CD4-positive, CD25-positive, alpha-beta regulatory T cell (primary cell): ENCODE data around the gene HRH1. TPM values are rescaled to one million over a fixed set of nuclear protein-coding genes. Genes with fewer than 3 reads are reported as not detected.
"Not testable (repeated sequence)": the region's sequence is repeated elsewhere in the genome, so short reads cannot be mapped to it uniquely, and the experiment has no call there.

Experiments
- ATAC-seq, 2 donors: fragments of 150-1000 bp; cut with Tn5 transposase; one replicate each; pipeline ENCODE4 v1.10.0; 2021; ENCODE audit warnings: low read depth in 2 of 2, moderate number of reproducible peaks in 2 of 2, moderate library complexity in 1 of 2
- DNase-seq, 3 donors: peaks; one replicate each; pipeline versions ENCODE4 v3.0.0 to v3.0.0-alpha.2; 2012 to 2022; ENCODE audit warnings: mixed read lengths in 1 of 3
- H3K27ac ChIP-seq: one replicate; pipeline ENCODE4 v1.7.0; 2013; ENCODE audit warnings: mild to moderate bottlenecking, low read length; ENCODE audit not compliant: insufficient read depth, poor library complexity, severe bottlenecking
- H3K27me3 ChIP-seq: one replicate; pipeline ENCODE4 v1.7.0; 2013; ENCODE audit warnings: low read length; ENCODE audit not compliant: control insufficient read depth, insufficient read depth
- H3K36me3 ChIP-seq: one replicate; pipeline ENCODE4 v1.7.0; 2013; ENCODE audit warnings: mild to moderate bottlenecking, low read length, moderate library complexity; ENCODE audit not compliant: control insufficient read depth, insufficient read depth
- H3K4me1 ChIP-seq: 2 replicates; pipeline ENCODE4 v1.7.0; 2013; ENCODE audit warnings: mild to moderate bottlenecking, low read length; ENCODE audit not compliant: insufficient read depth, control insufficient read depth, poor library complexity, severe bottlenecking
- H3K4me3 ChIP-seq: one replicate; pipeline ENCODE4 v1.7.0; 2013; ENCODE audit warnings: low read depth, mild to moderate bottlenecking, low read length, moderate library complexity
- H3K9me3 ChIP-seq, 2 experiments: 1 replicate in 1 of 2; 2 replicates in 1 of 2; pipeline ENCODE4 v1.7.0; 2013; ENCODE audit warnings: low read length in 2 of 2, mild to moderate bottlenecking in 1 of 2, moderate library complexity in 1 of 2; ENCODE audit not compliant: control insufficient read depth in 2 of 2
- H3K27ac Mint-ChIP-seq, 3 donors: one replicate each; pipeline ENCODE4 v1.8.0; 2020 to 2022; ENCODE audit warnings: mild to moderate bottlenecking in 3 of 3, mixed read lengths in 3 of 3, moderate library complexity in 2 of 3
- H3K27me3 Mint-ChIP-seq: one replicate; pipeline ENCODE4 v1.8.0; 2022; ENCODE audit warnings: mild to moderate bottlenecking, mixed read lengths
- H3K36me3 Mint-ChIP-seq: one replicate; pipeline ENCODE4 v1.8.0; 2020; ENCODE audit warnings: mixed read lengths
- H3K4me1 Mint-ChIP-seq, 4 donors: one replicate each; pipeline ENCODE4 v1.8.0; 2020 to 2022; ENCODE audit warnings: mixed read lengths in 4 of 4, mild to moderate bottlenecking in 1 of 4
- H3K4me3 Mint-ChIP-seq, 4 donors: one replicate each; pipeline ENCODE4 v1.8.0; 2020 to 2022; ENCODE audit warnings: mild to moderate bottlenecking in 4 of 4, mixed read lengths in 4 of 4, moderate library complexity in 3 of 4
- H3K9me3 Mint-ChIP-seq, 7 donors: one replicate each; pipeline ENCODE4 v1.8.0; 2020 to 2022; ENCODE audit warnings: mixed read lengths in 7 of 7, mild to moderate bottlenecking in 3 of 7, moderate library complexity in 2 of 7
- polyA plus RNA-seq, 4 donors: library from polyadenylated mRNA; unstranded; fragments of 300-500 nt; fragmentation: Illumina TruSeq; gene quantifications; one replicate each; pipeline ENCODE4 v1.2.3, GENCODE V29; 2021
- total RNA-seq: library from RNA; stranded (reverse); gene quantifications from one replicate; pipeline ENCODE4 v1.2.3, GENCODE V29; 2022

The HRH1 gene
- total RNA-seq (0.15 TPM), polyA plus RNA-seq (under 1 TPM in 1 of 4 donors, not detected in 3; 0.15 TPM)

- no peaks in the 10 kb centered on the region for H3K9me3 Mint-ChIP-seq
- no peak within 1 kb of the TSS for H3K27ac Mint-ChIP-seq
- H3K4me3 Mint-ChIP-seq, result no peak within 1 kb of the TSS
- H3K36me3 ChIP-seq, result no peaks in the 10 kb centered on the region
- no peak for DNase-seq
- no peaks in the 10 kb centered on the region for H3K4me1 ChIP-seq
- no peak for ATAC-seq
- H3K4me3 ChIP-seq, result no peak within 1 kb of the TSS
- no peaks in the 10 kb centered on the region for H3K9me3 ChIP-seq
- no peaks in the 10 kb centered on the region for H3K36me3 Mint-ChIP-seq
- peaks cover 34% of the 10 kb centered on the region for H3K27me3 ChIP-seq
- H3K27me3 Mint-ChIP-seq, result peaks cover 56% of the 10 kb centered on the region
- peaks cover 0 to 9% (median 0%) of the 10 kb centered on the region in 4 donors for H3K4me1 Mint-ChIP-seq
- no peak within 1 kb of the TSS for H3K27ac ChIP-seq
Observed at GRCh38 chr3:11154036-11154952, at the start of gene HRH1. HRH1 (plus strand) TSS chr3:11154493; CDS start chr3:11259038, 104,545 bp downstream.

- DNase-seq, H3K36me3 Mint-ChIP-seq, ATAC-seq, H3K4me1 ChIP-seq, H3K36me3 ChIP-seq, H3K4me3 ChIP-seq, H3K4me1 Mint-ChIP-seq, H3K9me3 ChIP-seq, H3K27ac ChIP-seq, H3K4me3 Mint-ChIP-seq, H3K27ac Mint-ChIP-seq, H3K27me3 ChIP-seq: not testable (repeated sequence)
- Mint-ChIP-seq H3K9me3 (peaks cover 0 to 14% (median 2%) of the 10 kb centered on the region in 7 donors), H3K27me3 (peaks cover 21% of the 10 kb centered on the region)
Observed at GRCh38 chr3:11113316-11113715, 41.0 kb upstream of the HRH1 start.

GRCh38 chr3:11115548-11115947 is 38.7 kb upstream of the HRH1 start:
- Mint-ChIP-seq H3K36me3 (no peaks in the 10 kb centered on the region), H3K4me3 (no peak overlapping the region), H3K27ac (no peak overlapping the region), H3K9me3 (peaks cover 0 to 14% (median 2%) of the 10 kb centered on the region in 7 donors), H3K27me3 (peaks cover 9% of the 10 kb centered on the region), H3K4me1 (no peaks in the 10 kb centered on the region)
- Histone ChIP-seq H3K27ac (no peak overlapping the region), H3K4me1 (no peaks in the 10 kb centered on the region), H3K27me3 (no peaks in the 10 kb centered on the region), H3K9me3 (peaks cover 0 to 7% of the 10 kb centered on the region in 2 experiments), H3K36me3 (no peaks in the 10 kb centered on the region), H3K4me3 (no peak overlapping the region)
- no peak for DNase-seq
- ATAC-seq, result no peak

GRCh38 chr3:11116336-11117059 is 37.8 kb upstream of the HRH1 start:
- Mint-ChIP-seq H3K36me3 (no peaks in the 10 kb centered on the region), H3K9me3 (peaks cover 0 to 14% (median 2%) of the 10 kb centered on the region in 7 donors), H3K4me1 (no peaks in the 10 kb centered on the region), H3K4me3 (no peak overlapping the region), H3K27me3 (peaks cover 13% of the 10 kb centered on the region), H3K27ac (no peak overlapping the region)
- peaks cover 0 to 7% of the 10 kb centered on the region in 2 experiments for H3K9me3 ChIP-seq
- DNase-seq (no peak), ATAC-seq (no peak)
- H3K36me3 ChIP-seq, result no peaks in the 10 kb centered on the region
- H3K4me3 ChIP-seq, result no peak overlapping the region
- no peaks in the 10 kb centered on the region for H3K27me3 ChIP-seq
- no peaks in the 10 kb centered on the region for H3K4me1 ChIP-seq
- no peak overlapping the region for H3K27ac ChIP-seq

GRCh38 chr3:11117591-11117990 is 36.7 kb upstream of the HRH1 start:
- peaks cover 0 to 14% (median 1%) of the 10 kb centered on the region in 7 donors for H3K9me3 Mint-ChIP-seq
- Histone ChIP-seq H3K27me3 (no peaks in the 10 kb centered on the region), H3K9me3 (peaks cover 0 to 7% of the 10 kb centered on the region in 2 experiments), H3K4me3 (no peak overlapping the region), H3K4me1 (no peaks in the 10 kb centered on the region), H3K36me3 (no peaks in the 10 kb centered on the region), H3K27ac (no peak overlapping the region)
- DNase-seq, result no peak
- no peak overlapping the region for H3K4me3 Mint-ChIP-seq
- H3K36me3 Mint-ChIP-seq, result no peaks in the 10 kb centered on the region
- H3K27me3 Mint-ChIP-seq, result peaks cover 13% of the 10 kb centered on the region
- H3K27ac Mint-ChIP-seq, result no peak overlapping the region
- H3K4me1 Mint-ChIP-seq, result no peaks in the 10 kb centered on the region
- ATAC-seq, result no peak

- Mint-ChIP-seq H3K4me1 (no peaks in the 10 kb centered on the region), H3K27ac (no peak overlapping the region), H3K36me3 (no peaks in the 10 kb centered on the region), H3K9me3 (peaks cover 0 to 10% (median 1%) of the 10 kb centered on the region in 7 donors), H3K27me3 (peaks cover 13% of the 10 kb centered on the region), H3K4me3 (no peak overlapping the region)
- ATAC-seq (no peak), DNase-seq (no peak)
- Histone ChIP-seq H3K27ac (no peak overlapping the region), H3K27me3 (no peaks in the 10 kb centered on the region), H3K36me3 (no peaks in the 10 kb centered on the region), H3K4me3 (no peak overlapping the region), H3K9me3 (peaks cover 0 to 7% of the 10 kb centered on the region in 2 experiments), H3K4me1 (no peaks in the 10 kb centered on the region)
Observed at GRCh38 chr3:11118181-11118682, 36.1 kb upstream of the HRH1 start.

GRCh38 chr3:11120091-11120805 is 34.0 kb upstream of the HRH1 start:
- ATAC-seq, result no peak
- H3K27ac ChIP-seq, result no peak overlapping the region

More at GRCh38 chr3:11120091-11120805, 34.0 kb upstream of the HRH1 start:
- Mint-ChIP-seq H3K36me3 (no peaks in the 10 kb centered on the region), H3K27me3 (peaks cover 13% of the 10 kb centered on the region), H3K9me3 (peaks cover 0 to 5% (median 1%) of the 10 kb centered on the region in 7 donors), H3K4me1 (no peaks in the 10 kb centered on the region), H3K4me3 (no peak overlapping the region), H3K27ac (no peak overlapping the region)
- DNase-seq, result no peak
- no peaks in the 10 kb centered on the region for H3K4me1 ChIP-seq
- H3K9me3 ChIP-seq, result no peaks in the 10 kb centered on the region
- no peak overlapping the region for H3K4me3 ChIP-seq
- H3K27me3 ChIP-seq, result no peaks in the 10 kb centered on the region
- H3K36me3 ChIP-seq, result no peaks in the 10 kb centered on the region
